Kidney epithelial cell (primary cell): ENCODE results near the gene MAP4. TPM values are rescaled to one million over a fixed set of nuclear protein-coding genes. Genes with fewer than 3 reads are reported as not detected.

Source experiments
- DNase-seq: peaks from one replicate; pipeline ENCODE4 v3.0.0-alpha.2; 2010; ENCODE audit warnings: low read depth
- H3K27me3 ChIP-seq: 2 replicates; pipeline ENCODE4 v1.6.0; 2011; ENCODE audit warnings: low read length; ENCODE audit not compliant: control insufficient read depth, insufficient read depth
- H3K36me3 ChIP-seq: 2 replicates; pipeline ENCODE4 v1.5.1; 2011; ENCODE audit warnings: low read length; ENCODE audit not compliant: control insufficient read depth, insufficient read depth
- H3K4me3 ChIP-seq: 2 replicates; pipeline ENCODE4 v1.5.1; 2011; ENCODE audit warnings: low read depth, mild to moderate bottlenecking, control low read depth, low read length
- total RNA-seq: library from RNA; depleted of rRNA; stranded (reverse); fragments of >200 nt; gene quantifications from 2 replicates; pipeline ENCODE4 v1.2.3, GENCODE V29; 2015
- TF ChIP-seq, protein P1 (sequence below): IDR thresholded peaks from 2 replicates; pipeline ENCODE4 v1.5.1; 2011; ENCODE audit warnings: mild to moderate bottlenecking, moderate library complexity, low read length, control low read depth, inconsistent platforms; ENCODE audit not compliant: insufficient read depth, poor library complexity, severe bottlenecking

The MAP4 gene
- total RNA-seq, 1 donor from 2014 or later = 123 TPM

DNA sequence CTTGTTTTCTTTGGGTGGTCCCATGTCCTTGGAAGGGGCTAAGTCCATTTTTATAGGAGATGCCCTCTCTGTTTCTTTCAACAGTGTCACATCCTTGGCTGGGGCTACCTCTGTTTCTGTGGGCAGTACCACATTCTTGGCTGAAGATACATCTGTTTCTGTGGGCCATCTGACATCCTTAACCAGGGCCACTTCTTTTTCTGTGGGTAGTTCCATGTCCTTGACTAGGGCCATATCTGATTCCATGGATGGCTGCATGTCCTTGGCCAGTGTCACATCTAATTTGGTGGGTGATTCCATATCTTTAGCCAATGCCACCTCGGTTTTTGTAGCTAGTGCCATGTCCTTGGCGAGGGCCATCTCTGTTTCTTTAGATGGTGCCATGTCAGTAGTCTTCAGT lies 99.5 kb downstream of the MAP4 start:
- peaks cover 2% of the 10 kb centered on the region for H3K36me3 ChIP-seq
- TF ChIP-seq, protein P1, sequence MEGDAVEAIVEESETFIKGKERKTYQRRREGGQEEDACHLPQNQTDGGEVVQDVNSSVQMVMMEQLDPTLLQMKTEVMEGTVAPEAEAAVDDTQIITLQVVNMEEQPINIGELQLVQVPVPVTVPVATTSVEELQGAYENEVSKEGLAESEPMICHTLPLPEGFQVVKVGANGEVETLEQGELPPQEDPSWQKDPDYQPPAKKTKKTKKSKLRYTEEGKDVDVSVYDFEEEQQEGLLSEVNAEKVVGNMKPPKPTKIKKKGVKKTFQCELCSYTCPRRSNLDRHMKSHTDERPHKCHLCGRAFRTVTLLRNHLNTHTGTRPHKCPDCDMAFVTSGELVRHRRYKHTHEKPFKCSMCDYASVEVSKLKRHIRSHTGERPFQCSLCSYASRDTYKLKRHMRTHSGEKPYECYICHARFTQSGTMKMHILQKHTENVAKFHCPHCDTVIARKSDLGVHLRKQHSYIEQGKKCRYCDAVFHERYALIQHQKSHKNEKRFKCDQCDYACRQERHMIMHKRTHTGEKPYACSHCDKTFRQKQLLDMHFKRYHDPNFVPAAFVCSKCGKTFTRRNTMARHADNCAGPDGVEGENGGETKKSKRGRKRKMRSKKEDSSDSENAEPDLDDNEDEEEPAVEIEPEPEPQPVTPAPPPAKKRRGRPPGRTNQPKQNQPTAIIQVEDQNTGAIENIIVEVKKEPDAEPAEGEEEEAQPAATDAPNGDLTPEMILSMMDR = no peak
- no peaks in the 10 kb centered on the region for H3K27me3 ChIP-seq
- H3K4me3 ChIP-seq = no peak overlapping the region
- no peak for DNase-seq

DNA sequence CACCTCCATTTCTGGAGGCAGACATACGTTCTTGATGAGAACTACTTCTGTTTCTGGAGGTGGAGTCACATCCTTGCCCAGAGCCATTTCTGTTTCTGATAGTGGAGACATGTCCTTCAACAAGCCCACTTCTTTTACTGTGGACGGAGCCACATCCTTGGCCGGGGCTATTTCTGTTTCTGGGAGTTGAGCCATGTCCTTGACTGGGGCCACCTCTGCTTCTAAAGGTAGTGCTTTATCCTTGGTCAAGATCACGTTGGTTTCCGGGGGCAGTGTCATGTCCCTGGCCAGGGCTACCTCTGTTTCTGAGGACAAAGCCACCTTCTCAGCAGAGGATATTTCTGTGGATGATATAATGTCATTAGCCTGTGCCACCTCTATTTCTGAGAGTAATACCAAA lies 100.0 kb downstream of the MAP4 start:
- TF ChIP-seq, protein P1 = no peak
- Histone ChIP-seq H3K36me3 (peaks cover 2% of the 10 kb centered on the region), H3K27me3 (no peaks in the 10 kb centered on the region), H3K4me3 (no peak overlapping the region)
- DNase-seq = no peak

DNA sequence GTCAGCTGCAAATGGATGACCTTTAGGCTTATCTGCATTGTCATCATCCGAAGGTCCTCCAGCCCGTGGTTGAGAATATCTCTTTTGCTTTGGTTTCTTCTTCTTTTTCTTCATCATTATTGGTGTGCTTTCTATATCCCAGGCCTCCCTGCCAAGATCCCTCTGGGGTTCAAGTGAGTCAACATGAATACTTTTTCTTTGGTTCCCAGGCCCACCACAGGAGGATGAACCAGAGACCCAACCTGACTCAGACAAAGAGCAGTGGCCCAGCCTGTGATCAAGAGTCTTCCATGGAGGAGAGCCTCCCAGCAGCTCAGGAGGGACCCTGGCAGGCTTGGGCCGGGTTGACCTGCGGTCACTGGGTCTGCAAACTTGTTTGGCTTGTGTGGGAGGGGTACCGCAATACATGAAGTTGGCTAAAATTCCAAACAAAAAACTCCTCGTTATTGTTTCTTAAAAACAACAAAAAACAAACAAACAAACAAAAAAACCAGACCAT lies 104.2 kb downstream of the MAP4 start:
- TF ChIP-seq, protein P1 = no peak
- H3K36me3 ChIP-seq = peaks cover 2% of the 10 kb centered on the region
- no peak overlapping the region for H3K4me3 ChIP-seq
- H3K27me3 ChIP-seq = no peaks in the 10 kb centered on the region
- no peak for DNase-seq

DNA sequence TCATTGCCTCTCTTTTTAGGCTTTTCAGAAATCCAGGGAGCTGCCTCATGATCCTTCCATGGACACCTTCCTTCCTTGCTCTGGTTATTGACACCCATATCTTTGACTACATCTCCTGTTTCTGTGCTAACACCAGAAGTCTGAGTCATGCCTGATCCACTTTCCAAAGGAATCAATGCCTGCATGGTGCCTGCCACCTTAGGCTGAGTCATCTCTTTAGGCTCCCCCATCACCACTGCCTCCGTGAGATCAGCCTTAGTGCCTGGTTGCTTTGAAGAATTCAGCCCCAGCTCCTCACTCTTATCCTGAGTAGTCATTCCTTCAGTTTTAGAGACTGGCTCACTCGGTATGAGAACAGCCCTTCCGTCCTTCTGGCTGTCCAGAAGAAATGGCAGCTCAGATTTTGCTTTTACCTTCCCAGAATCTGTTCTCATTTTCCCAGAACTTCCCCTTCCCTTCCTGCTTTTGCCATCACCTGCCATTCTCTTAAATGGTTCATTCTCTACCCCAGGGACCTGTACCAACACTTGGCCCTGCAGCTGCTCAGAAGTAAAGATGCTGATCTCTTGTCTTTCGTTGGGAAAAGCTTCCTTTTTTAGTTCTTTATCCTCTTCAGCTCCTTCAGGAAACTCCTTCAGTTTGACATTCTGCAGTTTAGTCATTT lies 105.3 kb downstream of the MAP4 start:
- TF ChIP-seq, protein P1 = no peak
- no peaks in the 10 kb centered on the region for H3K27me3 ChIP-seq
- H3K4me3 ChIP-seq = no peak overlapping the region
- no peaks in the 10 kb centered on the region for H3K36me3 ChIP-seq
- peak; percentile 75 for DNase-seq

DNA sequence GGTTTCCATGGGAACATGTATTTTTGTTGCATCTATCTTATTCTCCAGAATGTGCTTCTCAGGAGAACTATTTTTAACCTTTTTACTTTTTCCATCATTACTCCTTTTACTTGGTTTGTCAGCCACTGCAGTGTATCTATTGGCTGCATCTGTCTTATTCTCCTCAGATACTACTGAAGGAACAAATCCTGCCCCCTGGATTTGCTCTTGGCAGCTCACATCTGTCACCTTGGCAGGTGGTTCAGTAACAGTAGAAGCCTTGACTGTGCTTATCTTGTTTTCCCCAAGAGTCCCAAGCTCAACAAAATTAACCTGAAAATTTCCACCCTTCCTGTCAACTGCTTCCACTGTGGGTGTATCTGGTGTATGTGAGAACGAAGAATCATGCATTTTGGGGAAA lies 106.0 kb downstream of the MAP4 start:
- Histone ChIP-seq H3K36me3 (no peaks in the 10 kb centered on the region), H3K4me3 (no peak overlapping the region), H3K27me3 (no peaks in the 10 kb centered on the region)
- TF ChIP-seq, protein P1 = no peak
- DNase-seq = no peak

DNA sequence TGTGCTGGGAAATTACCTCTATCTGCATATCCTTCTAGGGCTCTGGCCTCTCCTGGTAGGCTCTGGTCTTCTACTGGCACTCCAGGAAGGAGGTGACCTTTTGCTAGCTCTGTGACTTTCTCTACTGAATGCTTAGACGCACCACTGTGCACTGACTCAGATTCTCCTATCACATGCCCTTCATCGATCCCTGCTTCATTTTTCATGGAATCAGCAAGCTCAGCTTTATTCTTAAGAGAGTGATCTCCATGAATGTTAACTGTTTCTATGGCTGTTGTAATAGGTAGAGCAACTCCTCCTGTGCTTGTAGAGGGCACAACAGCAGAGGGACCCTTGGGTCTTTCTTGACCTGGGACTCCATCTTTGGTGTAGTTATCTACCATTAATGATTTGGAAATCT lies 106.6 kb downstream of the MAP4 start:
- DNase-seq = no peak
- Histone ChIP-seq H3K27me3 (no peaks in the 10 kb centered on the region), H3K36me3 (no peaks in the 10 kb centered on the region), H3K4me3 (no peak overlapping the region)
- TF ChIP-seq, protein P1 = no peak
